WERI-Rb-1 (cell line): ENCODE results near the gene WNK2.
"Not testable (repeated sequence)": the region's sequence is repeated elsewhere in the genome, so short reads cannot be mapped to it uniquely, and the experiment has no call there.

ENCODE experiments used
- DNase-seq: peaks from one replicate; pipeline ENCODE4 v3.0.0-alpha.2; 2020
- H3K27ac ChIP-seq: fragments of 250-450 bp; sonication (Bioruptor Pico); 2 replicates; pipeline ENCODE4 v1.5.1; 2020; ENCODE audit warnings: mild to moderate bottlenecking, moderate library complexity
- H3K27me3 ChIP-seq: fragments of 250-450 bp; sonication (Bioruptor Pico); 2 replicates; pipeline ENCODE4 v1.5.1; 2021; ENCODE audit warnings: mild to moderate bottlenecking, low read depth, moderate library complexity; ENCODE audit not compliant: insufficient read depth, severe bottlenecking
- H3K36me3 ChIP-seq: fragments of 250-450 bp; sonication (Bioruptor Pico); 2 replicates; pipeline ENCODE4 v1.5.1; 2020; ENCODE audit warnings: mild to moderate bottlenecking, moderate library complexity
- H3K4me3 ChIP-seq: 2 replicates; pipeline ENCODE4 v1.5.1; 2011; ENCODE audit warnings: low read depth, mild to moderate bottlenecking, control low read depth, low read length
- H3K9me3 ChIP-seq: fragments of 250-450 bp; sonication (Bioruptor Pico); 2 replicates; pipeline ENCODE4 v1.5.1; 2021; ENCODE audit warnings: mild to moderate bottlenecking, moderate library complexity; ENCODE audit not compliant: severe bottlenecking
- CTCF ChIP-seq: IDR thresholded peaks from 2 replicates; pipeline ENCODE4 v1.5.1; 2011; ENCODE audit warnings: low read depth, mild to moderate bottlenecking, control low read depth, inconsistent platforms, low read length

Gene WNK2

GRCh38 chr9:93366119-93366447, 182.1 kb downstream of the WNK2 start:
- no peak for TF ChIP-seq CTCF
- no peaks in the 10 kb centered on the region for H3K36me3 ChIP-seq
- no peak overlapping the region for H3K27ac ChIP-seq
- DNase-seq, result no peak
- no peaks in the 10 kb centered on the region for H3K27me3 ChIP-seq
- H3K9me3 ChIP-seq, result peaks cover 7% of the 10 kb centered on the region
- H3K4me3 ChIP-seq, result no peak overlapping the region

- not testable (repeated sequence) for H3K36me3 ChIP-seq, H3K9me3 ChIP-seq, H3K27me3 ChIP-seq, H3K27ac ChIP-seq, H3K4me3 ChIP-seq, DNase-seq
Observed at GRCh38 chr9:93366486-93366885, 182.5 kb downstream of the WNK2 start.

GRCh38 chr9:93368437-93368836, 184.5 kb downstream of the WNK2 start:
- H3K36me3 ChIP-seq, result no peaks in the 10 kb centered on the region
- H3K27me3 ChIP-seq, result no peaks in the 10 kb centered on the region
- no peak for DNase-seq
- no peak overlapping the region for H3K4me3 ChIP-seq
- TF ChIP-seq CTCF, result no peak
- H3K27ac ChIP-seq, result no peak overlapping the region
- H3K9me3 ChIP-seq, result no peaks in the 10 kb centered on the region

GRCh38 chr9:93369686-93370085, 185.7 kb downstream of the WNK2 start:
- no peak for TF ChIP-seq CTCF
- H3K27me3 ChIP-seq, result no peaks in the 10 kb centered on the region
- H3K27ac ChIP-seq, result no peak overlapping the region
- no peak for DNase-seq
- no peaks in the 10 kb centered on the region for H3K36me3 ChIP-seq
- H3K4me3 ChIP-seq, result no peak overlapping the region
- H3K9me3 ChIP-seq, result no peaks in the 10 kb centered on the region
